ENCODE data around the gene C1orf210.

Gene C1orf210

DNA sequence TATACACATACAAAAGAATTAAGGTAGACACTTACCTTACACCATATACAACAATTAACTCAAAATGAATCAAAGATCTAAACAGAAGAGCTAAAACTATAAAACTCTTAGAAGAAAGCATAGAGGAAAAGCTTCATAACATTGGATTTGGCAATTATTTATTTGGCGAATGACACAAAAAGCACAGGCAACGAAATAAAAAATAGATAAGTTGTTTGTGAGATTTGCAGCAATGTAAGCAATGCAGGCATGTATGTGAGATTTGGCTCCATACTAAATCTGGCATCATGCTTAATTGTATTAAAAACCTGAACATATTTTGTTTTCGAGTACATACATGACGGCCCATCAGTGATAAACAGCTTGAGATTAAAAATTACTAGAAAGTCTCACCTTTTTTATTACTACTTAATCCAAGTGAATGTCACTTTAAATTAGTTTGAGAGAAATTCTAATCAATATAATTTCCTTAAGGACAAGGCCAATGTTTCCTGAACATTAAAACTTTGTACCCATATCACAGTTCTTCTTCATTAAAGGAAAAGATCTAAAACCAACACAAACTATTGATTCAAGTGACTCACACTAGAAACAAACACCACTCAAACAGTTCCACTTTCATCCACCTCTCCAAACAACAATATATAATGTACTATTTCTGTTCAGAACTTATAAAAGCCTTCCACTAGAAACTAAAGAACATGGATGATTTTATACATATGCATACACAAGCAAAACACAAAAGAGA, 38.7 kb downstream of the C1orf210 start:
- no peak for DNase-seq

DNA sequence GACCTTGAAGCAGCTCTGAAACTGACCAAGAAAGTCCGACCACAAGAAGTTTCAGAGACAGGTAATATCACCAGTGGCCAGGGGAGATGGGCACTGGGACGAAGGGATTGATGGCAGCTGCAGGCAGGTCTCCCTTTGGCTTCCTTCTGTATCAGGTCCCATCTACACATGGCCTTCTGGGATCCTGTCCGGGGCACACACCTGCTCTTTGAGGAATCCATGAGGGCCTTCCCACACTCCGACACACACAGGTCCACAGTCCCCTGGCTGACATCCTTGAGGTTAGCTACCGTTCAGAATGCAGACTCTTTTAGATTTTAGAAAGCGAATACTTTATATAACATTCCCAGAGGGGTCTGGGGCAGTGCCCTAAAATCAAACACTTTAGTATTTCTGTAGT, 42.1 kb downstream of the C1orf210 start:
- no peak for DNase-seq

DNA sequence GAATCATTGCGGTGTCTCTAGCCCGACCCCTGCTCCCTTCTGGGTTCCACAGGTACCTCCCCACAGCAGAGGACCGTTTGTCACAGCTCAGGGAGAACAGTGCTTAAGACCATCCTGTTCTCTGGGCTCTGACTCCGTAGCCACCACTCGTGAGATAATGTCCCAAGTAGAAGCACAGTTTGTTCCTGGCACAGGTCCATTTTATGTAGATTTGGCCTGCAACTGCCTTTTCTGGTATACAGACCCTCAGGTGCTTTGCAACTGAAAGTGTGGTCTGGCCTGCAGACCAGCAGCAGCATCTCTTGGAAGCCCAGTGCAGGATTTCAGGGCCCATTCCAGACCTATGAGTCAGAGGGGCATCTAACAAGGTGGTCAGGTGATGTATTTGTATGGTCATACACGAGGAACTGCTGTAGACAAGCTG, 44.0 kb downstream of the C1orf210 start:
- DNase-seq = no peak

DNA sequence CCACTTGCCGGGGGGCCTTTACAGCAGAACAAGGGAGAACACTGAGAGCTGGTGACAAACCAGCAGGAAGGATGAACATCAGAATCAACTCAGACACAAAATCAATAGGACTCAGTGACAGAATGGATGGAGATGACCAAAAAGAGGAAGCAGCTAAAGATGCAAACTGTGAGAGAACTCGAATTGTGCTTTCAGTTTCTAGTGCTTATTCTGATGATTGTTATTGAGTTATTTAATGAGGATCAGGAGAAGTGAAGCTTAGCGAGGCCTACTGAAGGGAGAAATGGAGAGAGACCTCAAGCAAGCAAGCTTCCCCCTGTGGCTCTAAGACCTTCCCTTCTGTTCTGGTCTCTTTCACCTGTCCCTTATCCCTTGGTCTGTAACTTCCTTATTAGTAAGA, 45.9 kb downstream of the C1orf210 start:
- no peak for DNase-seq

DNA sequence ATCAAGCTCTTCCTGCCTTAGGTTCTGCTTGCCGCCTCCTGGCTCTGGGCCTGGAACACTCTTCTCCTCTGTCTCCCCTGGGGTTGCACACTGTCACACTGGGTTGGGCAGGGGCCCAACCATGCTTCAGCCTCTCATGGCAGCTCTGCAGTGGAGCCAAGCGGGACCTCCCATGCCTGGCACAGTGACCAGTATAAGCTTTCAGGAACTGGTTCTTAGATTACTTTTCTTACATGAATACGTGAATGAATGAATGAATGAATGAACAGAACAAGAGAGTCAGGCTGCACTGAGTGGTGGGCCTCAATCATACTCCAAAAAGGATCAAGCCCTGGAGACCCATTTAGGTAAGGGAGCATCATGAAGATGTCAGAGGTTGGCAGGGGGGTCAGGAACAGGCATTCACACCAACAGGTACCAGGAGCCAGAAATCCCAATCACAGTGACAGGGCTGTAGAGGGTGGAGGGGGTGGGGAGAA, 46.4 kb downstream of the C1orf210 start:
- DNase-seq = no peak

DNA sequence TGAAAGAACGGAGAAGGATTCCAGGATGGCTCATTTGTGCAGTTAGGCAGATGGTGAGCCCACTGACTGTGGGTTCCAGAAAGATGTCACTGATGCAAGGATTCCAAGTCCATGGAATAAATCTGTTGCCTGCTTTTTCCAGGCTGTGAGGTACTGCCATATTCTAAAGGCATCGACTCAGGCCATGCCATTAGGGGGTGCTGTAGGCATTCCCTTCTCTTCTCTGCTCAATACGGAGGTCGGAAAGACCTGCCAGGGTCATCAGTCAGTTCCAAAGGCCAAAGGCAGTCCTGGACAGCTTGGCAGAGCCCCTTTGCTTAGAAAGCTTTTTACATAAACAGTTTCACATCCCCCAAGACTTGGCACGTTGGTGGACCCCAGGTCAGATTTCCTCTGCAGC, 47.3 kb downstream of the C1orf210 start:
- DNase-seq = no peak

DNA sequence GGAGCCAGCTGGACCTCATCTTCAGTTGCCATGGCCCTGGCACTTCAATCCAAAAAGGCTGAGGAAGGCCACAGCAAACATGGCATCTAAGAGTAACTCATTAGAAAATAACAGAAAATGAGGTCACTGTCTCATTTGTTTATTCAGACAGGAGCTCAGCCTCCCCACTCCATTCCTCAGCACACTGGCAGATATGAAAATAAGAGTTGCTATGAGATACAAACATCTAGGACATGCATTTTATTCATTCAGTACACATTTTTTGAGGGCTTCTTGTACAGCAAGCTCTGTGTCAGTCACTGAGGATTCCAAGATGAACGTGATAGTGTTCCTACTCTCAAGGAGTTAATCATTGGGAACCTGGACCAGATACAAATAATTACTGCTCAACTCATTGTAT, 48.3 kb downstream of the C1orf210 start:
- no peak for DNase-seq

DNA sequence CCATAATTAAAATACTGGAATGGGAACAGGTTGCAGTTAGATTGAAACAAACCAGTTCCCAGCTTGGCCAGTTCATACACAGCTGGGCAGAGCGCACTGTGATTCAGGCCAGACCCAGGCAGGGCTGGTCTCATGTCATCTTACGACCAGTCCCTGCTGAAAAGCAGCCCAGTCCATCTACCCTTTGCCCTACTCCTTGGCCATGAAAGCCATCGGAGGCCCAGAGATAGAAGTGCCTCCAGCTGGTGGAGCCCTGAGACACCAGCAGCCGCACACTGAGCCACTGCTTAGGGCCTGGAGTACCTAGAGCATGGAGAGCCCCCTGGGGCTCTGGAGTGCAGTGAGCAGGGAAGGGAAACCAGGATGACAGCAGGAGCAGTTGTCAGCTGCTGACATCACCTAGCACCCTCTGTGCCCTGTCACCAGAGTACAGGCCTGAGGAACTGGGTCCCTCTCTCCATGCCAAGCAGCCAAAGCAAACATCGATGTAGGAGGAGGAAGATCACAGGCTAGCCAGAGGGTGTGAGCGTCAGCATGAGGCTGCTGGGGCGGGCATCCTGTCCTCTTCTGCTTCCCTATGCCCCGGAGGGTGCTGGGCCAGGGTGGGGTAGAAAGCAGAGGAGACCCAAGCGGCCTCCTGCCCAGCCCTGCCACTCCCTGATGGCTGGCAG, 49.8 kb downstream of the C1orf210 start:
- DNase-seq = no peak

DNA sequence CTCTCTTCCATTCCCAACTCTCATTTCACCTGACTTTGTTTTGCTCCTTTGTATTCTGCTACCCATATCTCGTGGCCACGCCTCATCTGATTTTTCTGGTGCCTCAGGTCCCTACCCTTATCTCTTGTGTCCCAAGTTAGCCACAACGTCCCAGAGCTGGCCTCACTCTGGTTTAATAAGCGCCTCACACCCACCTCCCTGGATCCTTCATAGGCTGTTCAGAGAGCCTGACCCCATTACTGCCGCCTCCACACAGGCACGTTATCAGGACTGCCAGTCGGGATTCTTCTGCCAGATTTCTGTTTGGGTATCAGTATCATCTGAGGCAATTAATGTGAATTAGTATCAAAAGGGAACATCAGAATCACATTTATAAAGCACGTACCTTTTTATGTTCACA, 50.3 kb downstream of the C1orf210 start:
- no peak for DNase-seq

DNA sequence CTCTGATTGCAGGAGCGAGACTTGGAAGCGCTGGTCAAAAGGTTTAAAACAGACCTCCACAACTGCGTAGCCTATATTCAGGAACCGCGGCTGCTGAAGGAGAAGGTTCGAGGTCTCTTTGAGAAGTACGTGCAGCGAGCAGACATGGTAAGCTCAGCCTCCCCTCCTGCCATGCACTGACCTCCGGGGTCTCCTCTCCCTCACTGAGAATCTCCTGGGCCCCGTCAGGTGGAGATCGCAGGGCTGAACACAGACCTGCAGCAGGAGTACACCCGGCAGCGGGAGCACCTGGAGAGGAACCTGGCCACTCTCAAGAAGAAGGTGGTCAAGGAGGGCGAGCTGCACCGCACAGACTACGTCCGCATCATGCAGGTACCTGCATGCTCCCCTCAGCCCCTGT, 51.1 kb downstream of the C1orf210 start:
- DNase-seq = no peak

DNA sequence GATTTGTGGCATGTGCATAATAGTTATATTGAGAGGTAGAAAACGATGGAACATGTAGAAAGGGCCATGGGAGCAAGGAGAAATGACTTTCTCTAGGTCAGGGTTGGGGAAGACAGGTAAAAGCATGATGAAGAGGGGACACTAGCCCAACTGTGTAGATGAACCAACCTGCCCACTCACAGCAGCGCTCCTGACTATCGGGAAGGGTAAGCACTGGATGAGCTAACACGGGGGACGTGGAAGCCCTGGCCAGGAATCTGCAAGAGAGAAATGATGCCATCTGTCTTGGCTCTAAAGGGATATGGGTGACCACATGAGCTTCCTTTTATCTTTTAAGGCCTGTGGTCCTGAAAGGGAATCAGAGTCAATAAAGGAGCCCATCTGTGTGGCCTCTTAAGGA, 51.8 kb downstream of the C1orf210 start:
- DNase-seq = no peak

DNA sequence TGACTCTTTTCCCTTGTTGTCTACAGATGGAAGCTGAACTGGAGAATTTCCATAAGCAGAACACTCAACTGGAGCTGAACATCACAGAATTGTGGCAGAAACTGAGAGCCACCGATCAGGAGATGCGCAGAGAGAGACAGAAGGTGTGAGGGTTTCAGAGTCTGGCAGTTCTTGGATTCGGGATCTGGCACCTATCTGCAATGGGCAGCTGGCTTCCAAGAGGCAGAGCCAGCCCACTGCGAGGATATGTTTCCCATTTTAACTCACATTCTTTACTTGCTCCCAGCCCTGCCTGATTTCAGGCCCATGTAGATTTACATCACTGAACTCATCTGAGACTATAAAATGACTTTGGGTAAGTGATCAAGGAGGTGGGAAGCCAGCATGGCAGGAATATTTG, 52.9 kb downstream of the C1orf210 start:
- no peak for DNase-seq

DNA sequence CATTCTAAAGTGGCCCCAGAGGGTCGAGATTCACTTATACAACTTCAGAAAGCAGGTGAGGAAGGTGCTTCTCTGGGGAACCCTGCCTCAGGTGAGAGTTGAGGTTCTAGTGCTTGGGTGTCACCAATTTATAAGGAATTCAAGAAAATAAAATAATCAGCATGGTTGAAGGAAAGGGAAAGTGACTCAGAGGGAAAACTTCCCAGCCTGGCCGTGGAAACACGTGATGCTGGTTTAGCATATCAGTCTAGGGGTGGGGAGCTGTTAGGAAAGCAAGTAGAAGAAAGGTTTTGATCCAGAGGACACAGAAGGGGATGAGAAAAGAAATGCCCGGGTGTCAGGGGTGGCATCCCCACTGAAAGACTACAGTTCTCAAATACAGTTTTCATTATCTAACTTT, 53.3 kb downstream of the C1orf210 start:
- no peak for DNase-seq

Measured in left hindlimb (tissue), 1 donor.